HEK293T (cell line): ENCODE measurements around the gene DMKN.

Experiments used
- BHLHE40 ChIP-seq: fragments of 450-650 bp; IDR thresholded peaks from 2 replicates; pipeline ENCODE4 v1.6.1; 2016; ENCODE audit warnings: mild to moderate bottlenecking, moderate library complexity, borderline replicate concordance
- CTBP1 ChIP-seq: fragments of 450-650 bp; IDR thresholded peaks from 2 replicates; pipeline ENCODE4 v1.6.1; 2016; ENCODE audit warnings: borderline replicate concordance
- ELF4 ChIP-seq: fragments of 450-650 bp; IDR thresholded peaks from 2 replicates; pipeline ENCODE4 v1.6.1; 2017; ENCODE audit warnings: antibody characterized with exemption
- FOXA1 ChIP-seq: fragments of 450-650 bp; IDR thresholded peaks from 2 replicates; pipeline ENCODE4 v1.6.1; 2016; ENCODE audit warnings: mild to moderate bottlenecking
- FOXK2 ChIP-seq: fragments of 450-650 bp; IDR thresholded peaks from 2 replicates; pipeline ENCODE4 v1.6.1; 2016; ENCODE audit warnings: mild to moderate bottlenecking
- FOXM1 ChIP-seq: fragments of 450-650 bp; IDR thresholded peaks from 2 replicates; pipeline ENCODE4 v1.6.1; 2017; ENCODE audit warnings: mild to moderate bottlenecking, borderline replicate concordance
- HDGF ChIP-seq: fragments of 450-650 bp; IDR thresholded peaks from 2 replicates; pipeline ENCODE4 v1.6.1; 2017; ENCODE audit warnings: antibody characterized with exemption, borderline replicate concordance
- PKNOX1 ChIP-seq: fragments of 450-650 bp; IDR thresholded peaks from 2 replicates; pipeline ENCODE4 v1.6.1; 2016
- SUZ12 ChIP-seq: fragments of 450-650 bp; IDR thresholded peaks from 2 replicates; pipeline ENCODE4 v1.6.1; 2016; ENCODE audit warnings: mild to moderate bottlenecking
- ZNF384 ChIP-seq: fragments of 450-650 bp; IDR thresholded peaks from 2 replicates; pipeline ENCODE4 v1.6.1; 2016

DNA sequence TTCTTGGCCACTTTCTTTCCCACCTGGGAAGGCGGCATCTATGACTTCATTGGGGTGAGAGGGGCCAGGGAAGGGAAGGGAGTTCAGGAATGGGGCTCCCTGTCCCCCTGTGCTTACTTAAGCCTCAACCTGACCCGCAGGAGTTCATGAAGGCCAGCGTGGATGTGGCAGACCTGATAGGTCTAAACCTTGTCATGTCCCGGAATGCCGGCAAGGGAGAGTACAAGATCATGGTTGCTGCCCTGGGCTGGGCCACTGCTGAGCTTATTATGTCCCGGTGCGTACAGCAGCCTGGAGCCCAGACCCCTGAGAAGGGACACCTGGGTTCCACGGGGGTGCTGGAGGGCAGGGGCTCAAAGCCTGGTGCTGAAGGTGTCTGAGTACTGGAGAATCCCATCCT, 33.1 kb upstream of the DMKN start:
- TF ChIP-seq BHLHE40 = no peak
- TF ChIP-seq ELF4 = no peak
- no peak for TF ChIP-seq SUZ12
- TF ChIP-seq FOXM1 = no peak
- TF ChIP-seq ZNF384 = no peak
- TF ChIP-seq FOXK2 = no peak
- no peak for TF ChIP-seq HDGF
- no peak for TF ChIP-seq CTBP1
- no peak for TF ChIP-seq PKNOX1
- no peak for TF ChIP-seq FOXA1
